ENCODE results near the gene ARL9. TPM values are rescaled to one million over a fixed set of nuclear protein-coding genes. Genes with fewer than 3 reads are reported as not detected.

The ARL9 gene
- total and polyA plus RNA-seq, 9 of the 15 experiments (the other 6 are each of a cell fraction or from before 2014, with no cell fraction given), result 0.10 to 0.15 (median 0.11) TPM; not detected in 6

GRCh38 chr4:56530269-56531148 lies 24.9 kb downstream of the ARL9 start (continued):
- TF ChIP-seq, protein P1, sequence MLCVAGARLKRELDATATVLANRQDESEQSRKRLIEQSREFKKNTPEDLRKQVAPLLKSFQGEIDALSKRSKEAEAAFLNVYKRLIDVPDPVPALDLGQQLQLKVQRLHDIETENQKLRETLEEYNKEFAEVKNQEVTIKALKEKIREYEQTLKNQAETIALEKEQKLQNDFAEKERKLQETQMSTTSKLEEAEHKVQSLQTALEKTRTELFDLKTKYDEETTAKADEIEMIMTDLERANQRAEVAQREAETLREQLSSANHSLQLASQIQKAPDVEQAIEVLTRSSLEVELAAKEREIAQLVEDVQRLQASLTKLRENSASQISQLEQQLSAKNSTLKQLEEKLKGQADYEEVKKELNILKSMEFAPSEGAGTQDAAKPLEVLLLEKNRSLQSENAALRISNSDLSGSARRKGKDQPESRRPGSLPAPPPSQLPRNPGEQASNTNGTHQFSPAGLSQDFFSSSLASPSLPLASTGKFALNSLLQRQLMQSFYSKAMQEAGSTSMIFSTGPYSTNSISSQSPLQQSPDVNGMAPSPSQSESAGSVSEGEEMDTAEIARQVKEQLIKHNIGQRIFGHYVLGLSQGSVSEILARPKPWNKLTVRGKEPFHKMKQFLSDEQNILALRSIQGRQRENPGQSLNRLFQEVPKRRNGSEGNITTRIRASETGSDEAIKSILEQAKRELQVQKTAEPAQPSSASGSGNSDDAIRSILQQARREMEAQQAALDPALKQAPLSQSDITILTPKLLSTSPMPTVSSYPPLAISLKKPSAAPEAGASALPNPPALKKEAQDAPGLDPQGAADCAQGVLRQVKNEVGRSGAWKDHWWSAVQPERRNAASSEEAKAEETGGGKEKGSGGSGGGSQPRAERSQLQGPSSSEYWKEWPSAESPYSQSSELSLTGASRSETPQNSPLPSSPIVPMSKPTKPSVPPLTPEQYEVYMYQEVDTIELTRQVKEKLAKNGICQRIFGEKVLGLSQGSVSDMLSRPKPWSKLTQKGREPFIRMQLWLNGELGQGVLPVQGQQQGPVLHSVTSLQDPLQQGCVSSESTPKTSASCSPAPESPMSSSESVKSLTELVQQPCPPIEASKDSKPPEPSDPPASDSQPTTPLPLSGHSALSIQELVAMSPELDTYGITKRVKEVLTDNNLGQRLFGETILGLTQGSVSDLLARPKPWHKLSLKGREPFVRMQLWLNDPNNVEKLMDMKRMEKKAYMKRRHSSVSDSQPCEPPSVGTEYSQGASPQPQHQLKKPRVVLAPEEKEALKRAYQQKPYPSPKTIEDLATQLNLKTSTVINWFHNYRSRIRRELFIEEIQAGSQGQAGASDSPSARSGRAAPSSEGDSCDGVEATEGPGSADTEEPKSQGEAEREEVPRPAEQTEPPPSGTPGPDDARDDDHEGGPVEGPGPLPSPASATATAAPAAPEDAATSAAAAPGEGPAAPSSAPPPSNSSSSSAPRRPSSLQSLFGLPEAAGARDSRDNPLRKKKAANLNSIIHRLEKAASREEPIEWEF (CRISPR knock-in tag; IDR thresholded peaks at IDR 0.05), result no peak
- TF ChIP-seq HNRNPH1 (optimal IDR thresholded peaks at IDR 0.05; ENCODE audit: low read depth, low read length) (no peak), FUS (optimal IDR thresholded peaks at IDR 0.05; ENCODE audit: low read depth, low read length) (no peak), HSF4 (CRISPR knock-in tag; IDR thresholded peaks at IDR 0.05; ENCODE audit: borderline replicate concordance) (no peak), HDAC6 (IDR thresholded peaks at IDR 0.05; ENCODE audit: low read depth, low read length) (no peak), SREBF2 (CRISPR knock-in tag; IDR thresholded peaks at IDR 0.05) (no peak), SRSF7 (optimal IDR thresholded peaks at IDR 0.05; ENCODE audit: low read depth, low read length) (no peak), ZBTB17 (CRISPR knock-in tag; IDR thresholded peaks at IDR 0.05) (0 out of 2 replicates have a peak, but pooled peaks have one; percentile 27), FOXA3 (CRISPR knock-in tag; conservative IDR thresholded peaks at IDR 0.05 in 1 of 2, IDR thresholded peaks at IDR 0.05 in 1 of 2) (no peak), ZNF431 (CRISPR knock-in tag; IDR thresholded peaks at IDR 0.05) (no peak), ZNF445 (CRISPR knock-in tag; IDR thresholded peaks at IDR 0.05; ENCODE audit: low read depth) (no peak), MAFF (IDR thresholded peaks at IDR 0.05; ENCODE audit: low read length) (peak; percentile 54; the same call in 1 of the 2 replicates), TAF7 (tag; IDR thresholded peaks at IDR 0.05) (peak; percentile 70), LCOR (CRISPR knock-in tag; IDR thresholded peaks at IDR 0.05) (no peak), ZNF699 (CRISPR knock-in tag; IDR thresholded peaks at IDR 0.05; ENCODE audit: insufficient replicate concordance) (no peak)
- TF ChIP-seq, protein P2, sequence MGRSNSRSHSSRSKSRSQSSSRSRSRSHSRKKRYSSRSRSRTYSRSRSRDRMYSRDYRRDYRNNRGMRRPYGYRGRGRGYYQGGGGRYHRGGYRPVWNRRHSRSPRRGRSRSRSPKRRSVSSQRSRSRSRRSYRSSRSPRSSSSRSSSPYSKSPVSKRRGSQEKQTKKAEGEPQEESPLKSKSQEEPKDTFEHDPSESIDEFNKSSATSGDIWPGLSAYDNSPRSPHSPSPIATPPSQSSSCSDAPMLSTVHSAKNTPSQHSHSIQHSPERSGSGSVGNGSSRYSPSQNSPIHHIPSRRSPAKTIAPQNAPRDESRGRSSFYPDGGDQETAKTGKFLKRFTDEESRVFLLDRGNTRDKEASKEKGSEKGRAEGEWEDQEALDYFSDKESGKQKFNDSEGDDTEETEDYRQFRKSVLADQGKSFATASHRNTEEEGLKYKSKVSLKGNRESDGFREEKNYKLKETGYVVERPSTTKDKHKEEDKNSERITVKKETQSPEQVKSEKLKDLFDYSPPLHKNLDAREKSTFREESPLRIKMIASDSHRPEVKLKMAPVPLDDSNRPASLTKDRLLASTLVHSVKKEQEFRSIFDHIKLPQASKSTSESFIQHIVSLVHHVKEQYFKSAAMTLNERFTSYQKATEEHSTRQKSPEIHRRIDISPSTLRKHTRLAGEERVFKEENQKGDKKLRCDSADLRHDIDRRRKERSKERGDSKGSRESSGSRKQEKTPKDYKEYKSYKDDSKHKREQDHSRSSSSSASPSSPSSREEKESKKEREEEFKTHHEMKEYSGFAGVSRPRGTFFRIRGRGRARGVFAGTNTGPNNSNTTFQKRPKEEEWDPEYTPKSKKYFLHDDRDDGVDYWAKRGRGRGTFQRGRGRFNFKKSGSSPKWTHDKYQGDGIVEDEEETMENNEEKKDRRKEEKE (IDR thresholded peaks at IDR 0.05; ENCODE audit: borderline replicate concordance in 1 of 2, control insufficient read depth in 1 of 2, low read depth in 2 of 2, low read length in 1 of 2), result no peak

Measured in K562 (cell line).